ENCODE measurements around the gene CCDC39.

The CCDC39 gene

GRCh38 chr3:180680097-180680430 is 775 bp upstream of the CCDC39 start:
- POLR2A ChIA-PET (ENCODE audit: low non-redundant PET), result no interaction called here
- peak overlapping the region; percentile 55 for H3K27ac ChIP-seq
- peak; percentile 43 for DNase-seq (ENCODE audit: low spot score)
- CTCF ChIA-PET, result interaction anchor here (0.7 kb wide), 2 partner anchors 72 to 100 kb away, joined by 3 to 4 read pairs; no protein-coding TSS in a partner anchor
- TF ChIP-seq CTCF (conservative IDR thresholded peaks at IDR 0.05; ENCODE audit: low read depth), result peak; percentile 50

GRCh38 chr3:180678231-180678630 is 1.1 kb downstream of the CCDC39 start:
- TF ChIP-seq CTCF (conservative IDR thresholded peaks at IDR 0.05; ENCODE audit: low read depth), result no peak
- no peak overlapping the region for H3K27ac ChIP-seq
- ChIA-PET CTCF (no interaction called here), POLR2A (ENCODE audit: low non-redundant PET) (no interaction called here)
- DNase-seq (ENCODE audit: low spot score), result no peak

GRCh38 chr3:180661444-180661843 is 17.8 kb downstream of the CCDC39 start:
- TF ChIP-seq CTCF (conservative IDR thresholded peaks at IDR 0.05; ENCODE audit: low read depth), result no peak
- POLR2A ChIA-PET (ENCODE audit: low non-redundant PET), result no interaction called here
- CTCF ChIA-PET, result no interaction called here

GRCh38 chr3:180657094-180657493 is 22.2 kb downstream of the CCDC39 start:
- TF ChIP-seq CTCF (conservative IDR thresholded peaks at IDR 0.05; ENCODE audit: low read depth), result no peak
- H3K27ac ChIP-seq, result no peak overlapping the region
- ChIA-PET CTCF (interaction anchor here (0.6 kb wide), 1 partner anchor 808 kb away, joined by 4 read pairs; no protein-coding TSS in a partner anchor), POLR2A (ENCODE audit: low non-redundant PET) (no interaction called here)
- DNase-seq (ENCODE audit: low spot score), result no peak

More at GRCh38 chr3:180661444-180661843, 17.8 kb downstream of the CCDC39 start:
- H3K27ac ChIP-seq, result no peak overlapping the region
- no peak for DNase-seq (ENCODE audit: low spot score)

GRCh38 chr3:180656406-180656805 is 22.9 kb downstream of the CCDC39 start:
- no peak overlapping the region for H3K27ac ChIP-seq
- no peak for TF ChIP-seq CTCF (conservative IDR thresholded peaks at IDR 0.05; ENCODE audit: low read depth)
- ChIA-PET CTCF (no interaction called here), POLR2A (ENCODE audit: low non-redundant PET) (no interaction called here)
- DNase-seq (ENCODE audit: low spot score), result no peak

GRCh38 chr3:180646187-180646790 is 33.0 kb downstream of the CCDC39 start:
- POLR2A ChIA-PET (ENCODE audit: low non-redundant PET), result no interaction called here
- no peak overlapping the region for H3K27ac ChIP-seq
- peak; percentile 6 for DNase-seq (ENCODE audit: low spot score)
- peak; percentile 36 for TF ChIP-seq CTCF (conservative IDR thresholded peaks at IDR 0.05; ENCODE audit: low read depth)
- CTCF ChIA-PET, result interaction anchor here (0.7 kb wide), 3 partner anchors 9 to 201 kb away, joined by 3 to 5 read pairs (median 3); no protein-coding TSS in a partner anchor

All from RWPE1 (cell line).